ENCODE data around the gene PRICKLE4. TPM values are rescaled to one million over a fixed set of nuclear protein-coding genes. Genes with fewer than 3 reads are reported as not detected.
"Not testable (repeated sequence)": the region's sequence is repeated elsewhere in the genome, so short reads cannot be mapped to it uniquely, and the experiment has no call there.

The PRICKLE4 gene
- total RNA-seq, 1 donor from 2014 or later: not detected

DNA sequence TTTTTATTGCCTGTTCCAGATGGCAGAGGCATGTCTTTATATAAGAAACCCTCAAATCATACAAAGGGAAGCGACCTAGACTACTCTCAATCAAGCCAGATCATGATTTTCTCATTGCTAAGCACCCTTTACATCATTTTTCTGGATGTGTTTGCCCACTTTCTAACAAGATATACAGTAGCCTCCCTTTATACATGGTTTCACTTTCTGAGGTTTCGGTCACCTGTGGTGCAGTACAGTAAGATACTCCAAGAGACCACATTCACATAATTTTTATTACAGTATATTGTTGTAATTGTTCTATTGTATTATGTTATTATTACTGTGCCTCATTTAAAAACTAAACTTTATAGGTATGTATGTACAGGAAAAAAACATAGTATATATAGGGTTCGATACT, 30.5 kb downstream of the PRICKLE4 start:
- TF ChIP-seq EZH2 (IDR thresholded peaks at IDR 0.05): no peak
- TF ChIP-seq, protein P1, sequence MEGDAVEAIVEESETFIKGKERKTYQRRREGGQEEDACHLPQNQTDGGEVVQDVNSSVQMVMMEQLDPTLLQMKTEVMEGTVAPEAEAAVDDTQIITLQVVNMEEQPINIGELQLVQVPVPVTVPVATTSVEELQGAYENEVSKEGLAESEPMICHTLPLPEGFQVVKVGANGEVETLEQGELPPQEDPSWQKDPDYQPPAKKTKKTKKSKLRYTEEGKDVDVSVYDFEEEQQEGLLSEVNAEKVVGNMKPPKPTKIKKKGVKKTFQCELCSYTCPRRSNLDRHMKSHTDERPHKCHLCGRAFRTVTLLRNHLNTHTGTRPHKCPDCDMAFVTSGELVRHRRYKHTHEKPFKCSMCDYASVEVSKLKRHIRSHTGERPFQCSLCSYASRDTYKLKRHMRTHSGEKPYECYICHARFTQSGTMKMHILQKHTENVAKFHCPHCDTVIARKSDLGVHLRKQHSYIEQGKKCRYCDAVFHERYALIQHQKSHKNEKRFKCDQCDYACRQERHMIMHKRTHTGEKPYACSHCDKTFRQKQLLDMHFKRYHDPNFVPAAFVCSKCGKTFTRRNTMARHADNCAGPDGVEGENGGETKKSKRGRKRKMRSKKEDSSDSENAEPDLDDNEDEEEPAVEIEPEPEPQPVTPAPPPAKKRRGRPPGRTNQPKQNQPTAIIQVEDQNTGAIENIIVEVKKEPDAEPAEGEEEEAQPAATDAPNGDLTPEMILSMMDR (IDR thresholded peaks at IDR 0.05): no peak
- TF ChIP-seq EZH2phosphoT487 (IDR thresholded peaks at IDR 0.05): no peak
- H3K9me3 ChIP-seq (ENCODE audit: low read depth): no peaks in the 10 kb centered on the region
- Mint-ChIP-seq H3K9me3 (no peaks in the 10 kb centered on the region), H3K27me3 (ENCODE audit: insufficient read depth, low read depth) (no peaks in the 10 kb centered on the region), H3K4me1 (no peaks in the 10 kb centered on the region), H3K36me3 (no peaks in the 10 kb centered on the region), H3K27ac (no peak overlapping the region), H3K4me3 (no peak overlapping the region)
- peaks cover 7% of the 10 kb centered on the region for H3K79me2 ChIP-seq (ENCODE audit: low read depth)
- no peaks in the 10 kb centered on the region for H3K36me3 ChIP-seq
- H3K4me1 ChIP-seq: no peaks in the 10 kb centered on the region
- H4K20me1 ChIP-seq (ENCODE audit: low read depth): no peaks in the 10 kb centered on the region
- H3K4me3 ChIP-seq: no peak overlapping the region
- H3K27me3 ChIP-seq: no peaks in the 10 kb centered on the region
- no peaks in the 10 kb centered on the region for H3F3A ChIP-seq (ENCODE audit: low read depth)
- no peak overlapping the region for H2AFZ ChIP-seq (replicated peaks)
- H3K27ac ChIP-seq: no peak overlapping the region
- no peak for DNase-seq (ENCODE audit: low spot score)
- H3K9ac ChIP-seq: no peak overlapping the region
- H3K4me2 ChIP-seq: no peak overlapping the region

DNA sequence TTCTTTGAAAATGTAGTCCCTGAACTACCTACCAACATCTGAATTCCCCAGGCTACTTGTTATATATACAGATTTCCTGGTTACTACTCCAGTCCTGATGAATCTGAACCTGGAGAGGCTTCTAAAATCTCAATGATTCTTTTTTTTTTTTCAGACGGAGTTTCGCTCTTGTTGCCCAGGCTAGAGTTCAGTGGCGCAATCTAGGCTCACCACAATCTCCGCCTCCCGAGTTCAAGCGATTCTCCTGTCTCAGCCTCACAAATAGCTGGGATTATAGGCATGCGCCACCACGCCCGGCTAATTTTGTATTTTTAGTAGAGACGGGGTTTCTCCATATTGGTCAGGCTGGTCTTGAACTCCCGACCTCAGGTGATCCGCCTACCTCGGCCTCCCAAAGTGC, 31.4 kb downstream of the PRICKLE4 start:
- H3K9me3 ChIP-seq (ENCODE audit: low read depth); H4K20me1 ChIP-seq (ENCODE audit: low read depth); H3K36me3 Mint-ChIP-seq; H3K27me3 Mint-ChIP-seq (ENCODE audit: insufficient read depth, low read depth); H3K4me3 Mint-ChIP-seq; H3K4me2 ChIP-seq; DNase-seq (ENCODE audit: low spot score); H3K4me1 Mint-ChIP-seq; H3K27me3 ChIP-seq; H3K27ac ChIP-seq; H3K36me3 ChIP-seq; H3K4me1 ChIP-seq; H3K9me3 Mint-ChIP-seq; H3F3A ChIP-seq (ENCODE audit: low read depth); H3K4me3 ChIP-seq; H3K9ac ChIP-seq; H3K27ac Mint-ChIP-seq; H2AFZ ChIP-seq (replicated peaks); H3K79me2 ChIP-seq (ENCODE audit: low read depth): not testable (repeated sequence)

DNA sequence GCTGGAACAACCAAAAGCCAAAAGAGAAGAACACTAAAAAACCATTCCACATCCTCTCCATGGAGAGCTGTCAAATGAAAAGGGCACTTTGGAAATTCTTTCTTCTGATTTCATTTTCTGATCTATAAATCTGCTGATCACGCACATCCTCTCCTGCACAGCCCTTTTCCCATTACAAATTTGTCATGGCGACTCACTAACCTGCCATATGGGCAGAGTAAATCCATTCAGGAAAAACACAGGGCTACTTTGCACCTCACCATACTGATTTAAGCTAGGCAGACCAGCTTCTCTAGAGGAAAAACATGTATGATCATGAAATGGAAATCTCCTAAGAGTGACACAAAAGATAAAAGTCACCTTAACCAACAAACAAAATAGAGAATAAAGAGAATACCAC, 32.9 kb downstream of the PRICKLE4 start:
- Histone ChIP-seq H3K27me3 (no peaks in the 10 kb centered on the region), H3K4me3 (no peak overlapping the region), H3K4me1 (no peaks in the 10 kb centered on the region), H2AFZ (replicated peaks) (no peak overlapping the region), H3K4me2 (no peak overlapping the region), H3K9ac (no peak overlapping the region), H3K27ac (no peak overlapping the region), H3K9me3 (ENCODE audit: low read depth) (no peaks in the 10 kb centered on the region), H3K79me2 (ENCODE audit: low read depth) (peaks cover 7% of the 10 kb centered on the region), H4K20me1 (ENCODE audit: low read depth) (no peaks in the 10 kb centered on the region), H3K36me3 (no peaks in the 10 kb centered on the region), H3F3A (ENCODE audit: low read depth) (no peaks in the 10 kb centered on the region)
- no peak for TF ChIP-seq EZH2phosphoT487 (IDR thresholded peaks at IDR 0.05)
- TF ChIP-seq, protein P1 (IDR thresholded peaks at IDR 0.05): no peak
- TF ChIP-seq EZH2 (IDR thresholded peaks at IDR 0.05): no peak
- Mint-ChIP-seq H3K4me1 (peaks cover 6% of the 10 kb centered on the region), H3K9me3 (no peaks in the 10 kb centered on the region), H3K27me3 (ENCODE audit: insufficient read depth, low read depth) (no peaks in the 10 kb centered on the region), H3K27ac (no peak overlapping the region), H3K36me3 (no peaks in the 10 kb centered on the region), H3K4me3 (no peak overlapping the region)
- no peak for DNase-seq (ENCODE audit: low spot score)

DNA sequence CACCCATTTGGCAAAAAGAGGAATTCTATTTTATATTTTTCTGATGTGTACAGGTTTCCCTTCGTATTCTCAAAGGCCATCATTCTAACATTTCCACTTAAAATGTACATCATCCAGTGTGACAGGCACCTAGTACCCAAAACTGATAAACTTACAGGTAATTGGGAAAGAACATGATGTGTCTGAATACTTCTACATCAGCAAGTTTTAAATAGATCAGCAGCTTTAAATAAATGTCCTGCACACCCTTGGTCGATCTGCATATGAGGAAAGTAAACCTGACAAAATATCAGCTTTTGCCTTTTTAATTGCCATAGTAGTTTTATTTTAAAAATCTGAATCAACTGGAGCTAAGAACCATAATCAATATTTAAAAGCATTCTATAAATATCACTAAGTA, 33.4 kb downstream of the PRICKLE4 start:
- H3F3A ChIP-seq (ENCODE audit: low read depth): no peaks in the 10 kb centered on the region
- H3K27ac ChIP-seq: no peak overlapping the region
- no peaks in the 10 kb centered on the region for H3K36me3 Mint-ChIP-seq
- peaks cover 7% of the 10 kb centered on the region for H3K79me2 ChIP-seq (ENCODE audit: low read depth)
- H3K4me1 ChIP-seq: no peaks in the 10 kb centered on the region
- no peak overlapping the region for H3K9ac ChIP-seq
- H3K4me1 Mint-ChIP-seq: peaks cover 9% of the 10 kb centered on the region
- H3K9me3 Mint-ChIP-seq: no peaks in the 10 kb centered on the region
- no peaks in the 10 kb centered on the region for H3K9me3 ChIP-seq (ENCODE audit: low read depth)
- no peak overlapping the region for H3K4me2 ChIP-seq
- H2AFZ ChIP-seq (replicated peaks): no peak overlapping the region
- H3K4me3 Mint-ChIP-seq: no peak overlapping the region
- H3K27ac Mint-ChIP-seq: no peak overlapping the region
- H3K36me3 ChIP-seq: no peaks in the 10 kb centered on the region
- H4K20me1 ChIP-seq (ENCODE audit: low read depth): no peaks in the 10 kb centered on the region
- no peak overlapping the region for H3K4me3 ChIP-seq
- H3K27me3 Mint-ChIP-seq (ENCODE audit: insufficient read depth, low read depth): no peaks in the 10 kb centered on the region
- DNase-seq (ENCODE audit: low spot score): no peak
- H3K27me3 ChIP-seq: no peaks in the 10 kb centered on the region
- TF ChIP-seq EZH2 (IDR thresholded peaks at IDR 0.05) (no peak), EZH2phosphoT487 (IDR thresholded peaks at IDR 0.05) (no peak)
- TF ChIP-seq, protein P1 (IDR thresholded peaks at IDR 0.05): no peak

Data from neural progenitor cell (in vitro differentiated cells).